OCI-LY3 (cell line): Measurements from ENCODE around the gene TRAPPC12.

Experiments used
- EZH2phosphoT487 ChIP-seq: fragments of 200-600 bp; shearing (Covaris generic); IDR thresholded peaks from 2 replicates; pipeline ENCODE4 v1.6.1; 2018; ENCODE audit warnings: antibody characterized with exemption, mixed run types, low read depth
- TF ChIP-seq, protein P1 (sequence below): fragments of 200-600, 300-600 bp; sonication (generic); IDR thresholded peaks from 2 replicates; pipeline ENCODE4 v1.5.1; 2014; ENCODE audit warnings: antibody characterized with exemption, low read length, low read depth

DNA sequence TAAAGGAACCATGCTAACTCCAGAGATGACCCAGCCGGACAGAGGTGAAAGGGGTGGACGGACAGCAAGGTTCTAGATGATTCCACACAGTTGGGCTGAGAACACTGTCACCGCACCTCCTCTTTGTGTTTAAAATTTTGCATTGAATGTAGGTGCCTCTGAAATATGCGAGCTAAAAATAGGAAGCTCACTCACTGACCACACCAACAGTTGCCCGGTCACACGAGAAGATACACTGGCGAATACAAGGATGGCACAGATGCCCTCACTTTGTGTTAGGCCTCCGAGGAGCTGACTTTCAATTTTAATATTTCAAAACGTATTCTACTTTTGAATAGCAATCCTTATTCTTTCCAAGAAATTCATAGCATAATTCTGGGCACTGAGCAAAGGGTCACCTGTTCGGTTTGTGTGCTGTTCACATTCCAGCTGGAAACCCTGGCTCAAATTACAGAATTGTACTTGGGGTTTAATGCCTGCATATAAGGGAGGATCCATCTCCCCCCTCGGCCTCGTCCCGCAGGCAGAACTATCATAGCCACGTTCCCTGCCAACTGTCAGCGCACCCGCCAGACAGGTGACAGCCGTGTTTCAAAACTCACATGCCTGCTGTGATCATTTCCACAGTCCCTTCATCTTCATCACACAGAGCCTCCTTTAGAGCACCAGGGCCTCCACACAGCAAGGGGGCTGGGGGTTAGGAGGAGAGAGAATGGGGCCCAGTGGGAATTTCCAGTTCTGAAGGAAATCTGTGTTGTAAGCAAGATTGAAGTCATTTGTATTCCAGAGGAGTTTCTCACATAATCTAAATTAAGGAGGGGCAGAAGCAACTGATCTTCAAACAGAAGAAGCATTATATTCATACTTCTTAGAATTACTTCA is 91.6 kb downstream of the TRAPPC12 start:
- TF ChIP-seq, protein P1, sequence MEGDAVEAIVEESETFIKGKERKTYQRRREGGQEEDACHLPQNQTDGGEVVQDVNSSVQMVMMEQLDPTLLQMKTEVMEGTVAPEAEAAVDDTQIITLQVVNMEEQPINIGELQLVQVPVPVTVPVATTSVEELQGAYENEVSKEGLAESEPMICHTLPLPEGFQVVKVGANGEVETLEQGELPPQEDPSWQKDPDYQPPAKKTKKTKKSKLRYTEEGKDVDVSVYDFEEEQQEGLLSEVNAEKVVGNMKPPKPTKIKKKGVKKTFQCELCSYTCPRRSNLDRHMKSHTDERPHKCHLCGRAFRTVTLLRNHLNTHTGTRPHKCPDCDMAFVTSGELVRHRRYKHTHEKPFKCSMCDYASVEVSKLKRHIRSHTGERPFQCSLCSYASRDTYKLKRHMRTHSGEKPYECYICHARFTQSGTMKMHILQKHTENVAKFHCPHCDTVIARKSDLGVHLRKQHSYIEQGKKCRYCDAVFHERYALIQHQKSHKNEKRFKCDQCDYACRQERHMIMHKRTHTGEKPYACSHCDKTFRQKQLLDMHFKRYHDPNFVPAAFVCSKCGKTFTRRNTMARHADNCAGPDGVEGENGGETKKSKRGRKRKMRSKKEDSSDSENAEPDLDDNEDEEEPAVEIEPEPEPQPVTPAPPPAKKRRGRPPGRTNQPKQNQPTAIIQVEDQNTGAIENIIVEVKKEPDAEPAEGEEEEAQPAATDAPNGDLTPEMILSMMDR = no peak
- no peak for TF ChIP-seq EZH2phosphoT487
